ENCODE measurements around the gene WDR64. TPM values are rescaled to one million over a fixed set of nuclear protein-coding genes. Genes with fewer than 3 reads are reported as not detected.

WDR64 gene
- total and polyA plus RNA-seq, 2 of the 13 experiments (the other 11 are each of a cell fraction or from before 2014, with no cell fraction given): not detected

DNA sequence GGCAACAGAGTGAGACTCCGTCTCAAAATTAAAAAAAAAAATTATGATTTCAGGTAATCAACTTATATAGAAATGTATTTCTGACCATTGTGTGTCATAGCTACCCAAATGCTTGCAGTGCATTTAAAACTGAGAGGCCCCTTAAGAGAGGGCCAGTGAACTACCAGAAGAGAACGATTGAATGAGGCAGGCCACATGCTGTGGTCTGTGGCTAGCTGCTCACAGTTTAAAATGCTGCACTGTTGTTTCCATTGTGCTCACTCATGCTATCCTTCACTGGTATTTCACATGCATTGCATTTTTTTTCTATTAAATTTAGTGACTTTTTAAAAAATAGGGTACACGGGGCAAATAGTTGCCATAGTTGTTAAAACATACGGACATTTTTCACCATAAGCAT, 37.9 kb upstream of the WDR64 start:
- no peak overlapping the region for H2AFZ ChIP-seq (ENCODE audit: low read length)
- peaks cover 32% of the 10 kb centered on the region for H3K4me1 ChIP-seq (ENCODE audit: insufficient read depth, low read length)
- in situ Hi-C loops (cut with HindIII; ENCODE audit: extremely low pct_ligation_motif_present, low pct_unique_long_range_greater_than_20kb) (loop anchor here (5.0 kb wide), 1 partner anchor 223 kb away; no protein-coding TSS in a partner anchor), intact Hi-C loops (cut with micrococcal nuclease; ENCODE audit: unreplicated experiment) (loop anchor here (5.0 kb wide), 1 partner anchor 82 kb away; the partner anchor contains the start of gene KMO)
- H3K9me3 ChIP-seq (ENCODE audit: low read length): no peaks in the 10 kb centered on the region
- WGBS (ENCODE audit: low lambda C conversion rate): 98% methylated on average over 4 of the region's 4 CpGs
- no peaks in the 10 kb centered on the region for H3K36me3 ChIP-seq (replicated peaks in 1 of 2; ENCODE audit: control insufficient read depth in 1 of 2, insufficient read depth in 2 of 2, low read length in 2 of 2)
- BruUV-seq (replicated peaks): no TSS peak
- no peak overlapping the region for H3K4me2 ChIP-seq (ENCODE audit: low read depth, low read length)
- CTCF ChIA-PET (ENCODE audit: low intra/inter-chr PET ratio, low total read pairs): no interaction called here
- DNase-seq (ENCODE audit: low spot score) (no peak), FAIRE-seq (no peak), ATAC-seq (no peak)
- H3K79me2 ChIP-seq (ENCODE audit: insufficient read depth, low read length): no peaks in the 10 kb centered on the region
- POLR2A ChIA-PET: interaction anchor here (2.1 kb wide), 1 partner anchor 26 kb away, joined by 4 read pairs; the partner anchor contains the start of genes CHML and OPN3
- H3K27ac ChIP-seq (ENCODE audit: extremely low read length, insufficient read depth, low read length): no peak overlapping the region
- no peak overlapping the region for H3K9ac ChIP-seq (ENCODE audit: insufficient read depth, low read depth, low read length)
- H3K27me3 ChIP-seq (ENCODE audit: control insufficient read depth in 1 of 2, insufficient read depth in 2 of 2, low read length in 2 of 2): no peaks in the 10 kb centered on the region
- H4K20me1 ChIP-seq (ENCODE audit: insufficient read depth, low read length): no peaks in the 10 kb centered on the region
- no peak overlapping the region for H3K4me3 ChIP-seq (replicated peaks in 1 of 3; ENCODE audit: insufficient read depth in 1 of 3, low read depth in 2 of 3, low read length in 3 of 3)
- TF ChIP-seq, protein P1, sequence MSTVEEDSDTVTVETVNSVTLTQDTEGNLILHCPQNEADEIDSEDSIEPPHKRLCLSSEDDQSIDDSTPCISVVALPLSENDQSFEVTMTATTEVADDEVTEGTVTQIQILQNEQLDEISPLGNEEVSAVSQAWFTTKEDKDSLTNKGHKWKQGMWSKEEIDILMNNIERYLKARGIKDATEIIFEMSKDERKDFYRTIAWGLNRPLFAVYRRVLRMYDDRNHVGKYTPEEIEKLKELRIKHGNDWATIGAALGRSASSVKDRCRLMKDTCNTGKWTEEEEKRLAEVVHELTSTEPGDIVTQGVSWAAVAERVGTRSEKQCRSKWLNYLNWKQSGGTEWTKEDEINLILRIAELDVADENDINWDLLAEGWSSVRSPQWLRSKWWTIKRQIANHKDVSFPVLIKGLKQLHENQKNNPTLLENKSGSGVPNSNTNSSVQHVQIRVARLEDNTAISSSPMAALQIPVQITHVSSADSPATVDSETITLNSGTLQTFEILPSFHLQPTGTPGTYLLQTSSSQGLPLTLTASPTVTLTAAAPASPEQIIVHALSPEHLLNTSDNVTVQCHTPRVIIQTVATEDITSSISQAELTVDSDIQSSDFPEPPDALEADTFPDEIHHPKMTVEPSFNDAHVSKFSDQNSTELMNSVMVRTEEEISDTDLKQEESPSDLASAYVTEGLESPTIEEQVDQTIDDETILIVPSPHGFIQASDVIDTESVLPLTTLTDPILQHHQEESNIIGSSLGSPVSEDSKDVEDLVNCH (CRISPR knock-in tag; IDR thresholded peaks at IDR 0.05): no peak
- TF ChIP-seq, protein P2, sequence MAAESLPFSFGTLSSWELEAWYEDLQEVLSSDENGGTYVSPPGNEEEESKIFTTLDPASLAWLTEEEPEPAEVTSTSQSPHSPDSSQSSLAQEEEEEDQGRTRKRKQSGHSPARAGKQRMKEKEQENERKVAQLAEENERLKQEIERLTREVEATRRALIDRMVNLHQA (CRISPR knock-in tag; IDR thresholded peaks at IDR 0.05): no peak
- TF ChIP-seq TP53 (CRISPR knock-in tag; conservative IDR thresholded peaks at IDR 0.05) (no peak), POLR2AphosphoS2 (IDR thresholded peaks at IDR 0.05; ENCODE audit: low read depth, low read length) (no peak), ZNF574 (CRISPR knock-in tag; IDR thresholded peaks at IDR 0.05) (no peak), SRSF4 (IDR thresholded peaks at IDR 0.05; ENCODE audit: low read depth, low read length, poor library complexity, severe bottlenecking) (no peak), ZNF567 (CRISPR knock-in tag; IDR thresholded peaks at IDR 0.05; ENCODE audit: borderline replicate concordance) (no peak), AKAP8 (CRISPR knock-in tag; IDR thresholded peaks at IDR 0.05) (no peak), ZSCAN9 (CRISPR knock-in tag; IDR thresholded peaks at IDR 0.05; ENCODE audit: borderline replicate concordance) (no peak), ZNF572 (CRISPR knock-in tag; IDR thresholded peaks at IDR 0.05) (no peak), KDM1A (CRISPR knock-in tag; IDR thresholded peaks at IDR 0.05) (no peak), ZNF556 (CRISPR knock-in tag; IDR thresholded peaks at IDR 0.05; ENCODE audit: borderline replicate concordance) (no peak), ZNF878 (CRISPR knock-in tag; IDR thresholded peaks at IDR 0.05) (no peak), RBAK (CRISPR knock-in tag; IDR thresholded peaks at IDR 0.05) (no peak), CENPBD1 (CRISPR knock-in tag; IDR thresholded peaks at IDR 0.05; ENCODE audit: borderline replicate concordance, low read depth) (no peak), ARID3A (IDR thresholded peaks at IDR 0.05; ENCODE audit: low read depth, low read length) (no peak)
- TF ChIP-seq, protein P3, sequence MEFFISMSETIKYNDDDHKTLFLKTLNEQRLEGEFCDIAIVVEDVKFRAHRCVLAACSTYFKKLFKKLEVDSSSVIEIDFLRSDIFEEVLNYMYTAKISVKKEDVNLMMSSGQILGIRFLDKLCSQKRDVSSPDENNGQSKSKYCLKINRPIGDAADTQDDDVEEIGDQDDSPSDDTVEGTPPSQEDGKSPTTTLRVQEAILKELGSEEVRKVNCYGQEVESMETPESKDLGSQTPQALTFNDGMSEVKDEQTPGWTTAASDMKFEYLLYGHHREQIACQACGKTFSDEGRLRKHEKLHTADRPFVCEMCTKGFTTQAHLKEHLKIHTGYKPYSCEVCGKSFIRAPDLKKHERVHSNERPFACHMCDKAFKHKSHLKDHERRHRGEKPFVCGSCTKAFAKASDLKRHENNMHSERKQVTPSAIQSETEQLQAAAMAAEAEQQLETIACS (CRISPR knock-in tag; IDR thresholded peaks at IDR 0.05): no peak
